Measurements from ENCODE around the gene ZNF346. TPM values are rescaled to one million over a fixed set of nuclear protein-coding genes. Genes with fewer than 3 reads are reported as not detected.
A peak's percentile ranks its signal among the peaks of the same experiment; 100 is the strongest.

The ZNF346 gene
- total RNA-seq, 1 experiment from 2014 or later, result 31.2 TPM

DNA sequence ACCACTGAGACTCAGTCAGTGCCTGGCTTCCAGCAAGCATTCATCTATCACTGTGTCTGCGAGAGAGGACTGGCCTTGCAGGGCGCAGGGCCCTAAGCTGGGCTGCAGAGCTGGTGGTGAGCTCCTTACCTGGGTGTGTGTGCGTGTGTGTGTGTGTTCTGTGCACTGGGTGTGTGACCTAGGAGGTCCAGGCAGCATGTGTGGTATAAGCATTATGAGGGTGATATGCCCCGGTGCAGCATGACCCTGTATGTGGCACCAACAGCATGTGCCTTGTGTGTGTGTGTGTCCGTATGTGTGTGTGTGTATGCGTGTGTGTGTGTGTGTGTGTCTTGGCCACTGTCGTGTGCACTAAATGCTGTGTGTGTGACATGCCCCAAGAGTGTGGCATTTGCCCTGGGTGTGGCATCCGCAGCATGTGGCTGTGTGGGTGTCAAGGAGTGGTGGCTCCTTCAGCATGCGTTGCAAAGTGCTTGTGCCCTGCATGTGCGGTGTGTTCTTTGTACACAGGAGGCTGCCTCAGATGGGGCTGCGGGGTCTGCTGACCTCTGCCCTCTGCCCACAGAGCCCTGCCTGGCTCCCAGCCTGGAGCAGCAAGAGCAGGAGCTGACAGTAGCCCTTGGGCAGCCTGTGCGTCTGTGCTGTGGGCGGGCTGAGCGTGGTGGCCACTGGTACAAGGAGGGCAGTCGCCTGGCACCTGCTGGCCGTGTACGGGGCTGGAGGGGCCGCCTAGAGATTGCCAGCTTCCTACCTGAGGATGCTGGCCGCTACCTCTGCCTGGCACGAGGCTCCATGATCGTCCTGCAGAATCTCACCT, 67.5 kb downstream of the ZNF346 start:
- H3K27ac Mint-ChIP-seq (ENCODE audit: unreplicated experiment), result peak overlapping the region; percentile 90

DNA sequence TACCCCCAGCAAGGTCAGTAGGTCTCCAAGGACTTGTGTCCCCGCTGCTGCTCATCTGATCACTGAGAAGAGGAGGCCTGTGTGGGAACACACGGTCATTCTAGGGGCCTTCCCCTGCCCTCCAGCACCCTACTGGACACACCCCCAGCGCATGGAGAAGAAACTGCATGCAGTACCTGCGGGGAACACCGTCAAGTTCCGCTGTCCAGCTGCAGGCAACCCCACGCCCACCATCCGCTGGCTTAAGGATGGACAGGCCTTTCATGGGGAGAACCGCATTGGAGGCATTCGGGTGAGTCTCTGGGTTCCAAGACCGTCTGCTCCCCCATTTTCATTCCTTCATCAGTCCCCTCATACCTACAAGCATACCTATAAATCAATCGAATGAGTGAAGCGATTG, 68.3 kb downstream of the ZNF346 start:
- Mint-ChIP-seq H3K4me1 (ENCODE audit: low read depth, unreplicated experiment) (peaks cover 53% of the 10 kb centered on the region), H3K27me3 (ENCODE audit: unreplicated experiment) (no peaks in the 10 kb centered on the region), H3K36me3 (ENCODE audit: insufficient read depth, unreplicated experiment) (peaks cover 74% of the 10 kb centered on the region), H3K27ac (ENCODE audit: unreplicated experiment) (no peak overlapping the region), H3K4me3 (ENCODE audit: low read depth, unreplicated experiment) (no peak overlapping the region), H3K9me3 (ENCODE audit: low read depth, unreplicated experiment) (no peaks in the 10 kb centered on the region)
- TF ChIP-seq, protein P1, sequence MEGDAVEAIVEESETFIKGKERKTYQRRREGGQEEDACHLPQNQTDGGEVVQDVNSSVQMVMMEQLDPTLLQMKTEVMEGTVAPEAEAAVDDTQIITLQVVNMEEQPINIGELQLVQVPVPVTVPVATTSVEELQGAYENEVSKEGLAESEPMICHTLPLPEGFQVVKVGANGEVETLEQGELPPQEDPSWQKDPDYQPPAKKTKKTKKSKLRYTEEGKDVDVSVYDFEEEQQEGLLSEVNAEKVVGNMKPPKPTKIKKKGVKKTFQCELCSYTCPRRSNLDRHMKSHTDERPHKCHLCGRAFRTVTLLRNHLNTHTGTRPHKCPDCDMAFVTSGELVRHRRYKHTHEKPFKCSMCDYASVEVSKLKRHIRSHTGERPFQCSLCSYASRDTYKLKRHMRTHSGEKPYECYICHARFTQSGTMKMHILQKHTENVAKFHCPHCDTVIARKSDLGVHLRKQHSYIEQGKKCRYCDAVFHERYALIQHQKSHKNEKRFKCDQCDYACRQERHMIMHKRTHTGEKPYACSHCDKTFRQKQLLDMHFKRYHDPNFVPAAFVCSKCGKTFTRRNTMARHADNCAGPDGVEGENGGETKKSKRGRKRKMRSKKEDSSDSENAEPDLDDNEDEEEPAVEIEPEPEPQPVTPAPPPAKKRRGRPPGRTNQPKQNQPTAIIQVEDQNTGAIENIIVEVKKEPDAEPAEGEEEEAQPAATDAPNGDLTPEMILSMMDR (IDR thresholded peaks at IDR 0.05; ENCODE audit: unreplicated experiment), result no peak
- CTCF ChIA-PET, result no interaction called here
- no TSS peak for BruUV-seq (replicated peaks)
- DNase-seq, result no peak
- intact Hi-C loops (cut with micrococcal nuclease; ENCODE audit: unreplicated experiment), result no loop called here

More for the DNA sequence above, 67.5 kb downstream of the ZNF346 start:
- no peak for DNase-seq
- BruUV-seq (replicated peaks), result no TSS peak
- intact Hi-C loops (cut with micrococcal nuclease; ENCODE audit: unreplicated experiment), result no loop called here
- TF ChIP-seq, protein P1 (IDR thresholded peaks at IDR 0.05; ENCODE audit: unreplicated experiment), result no peak
- Mint-ChIP-seq H3K4me3 (ENCODE audit: low read depth, unreplicated experiment) (peak overlapping the region; percentile 96), H3K27me3 (ENCODE audit: unreplicated experiment) (no peaks in the 10 kb centered on the region), H3K4me1 (ENCODE audit: low read depth, unreplicated experiment) (peaks cover 53% of the 10 kb centered on the region), H3K9me3 (ENCODE audit: low read depth, unreplicated experiment) (no peaks in the 10 kb centered on the region), H3K36me3 (ENCODE audit: insufficient read depth, unreplicated experiment) (peaks cover 73% of the 10 kb centered on the region)
- CTCF ChIA-PET, result interaction anchor here (0.8 to 1.6 kb wide), 3 partner anchors 18 to 297 kb away, joined by 3 to 5 read pairs (median 5); no protein-coding TSS in a partner anchor

DNA sequence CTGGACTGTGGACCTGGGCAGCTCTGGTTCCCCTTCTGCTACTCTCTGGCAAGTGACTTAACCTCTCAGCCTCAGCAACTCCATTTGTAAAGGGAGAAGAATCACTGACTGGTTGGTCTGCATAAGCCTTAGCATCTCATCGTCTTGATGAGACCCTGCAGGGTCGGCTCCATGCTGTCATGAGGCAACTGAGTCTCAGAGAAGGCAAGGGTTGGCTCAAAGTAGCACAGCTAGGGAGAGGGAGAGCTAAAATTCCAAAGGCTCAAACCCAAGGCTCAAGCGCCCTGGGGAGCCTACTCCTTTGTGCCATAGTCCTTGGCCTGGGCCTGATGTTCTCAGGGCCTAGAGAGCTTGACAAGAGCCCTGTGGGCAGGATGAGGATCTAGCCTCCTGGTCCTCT, 68.7 kb downstream of the ZNF346 start:
- CTCF ChIA-PET, result interaction anchor here (0.5 kb wide), 1 partner anchor 126 kb away, joined by 3 read pairs; no protein-coding TSS in a partner anchor
- Mint-ChIP-seq H3K4me3 (ENCODE audit: low read depth, unreplicated experiment) (no peak overlapping the region), H3K36me3 (ENCODE audit: insufficient read depth, unreplicated experiment) (peaks cover 74% of the 10 kb centered on the region), H3K27ac (ENCODE audit: unreplicated experiment) (no peak overlapping the region), H3K4me1 (ENCODE audit: low read depth, unreplicated experiment) (peaks cover 49% of the 10 kb centered on the region), H3K27me3 (ENCODE audit: unreplicated experiment) (no peaks in the 10 kb centered on the region), H3K9me3 (ENCODE audit: low read depth, unreplicated experiment) (no peaks in the 10 kb centered on the region)
- TF ChIP-seq, protein P1 (IDR thresholded peaks at IDR 0.05; ENCODE audit: unreplicated experiment), result no peak
- no peak for DNase-seq
- BruUV-seq (replicated peaks), result no TSS peak
- intact Hi-C loops (cut with micrococcal nuclease; ENCODE audit: unreplicated experiment), result no loop called here

DNA sequence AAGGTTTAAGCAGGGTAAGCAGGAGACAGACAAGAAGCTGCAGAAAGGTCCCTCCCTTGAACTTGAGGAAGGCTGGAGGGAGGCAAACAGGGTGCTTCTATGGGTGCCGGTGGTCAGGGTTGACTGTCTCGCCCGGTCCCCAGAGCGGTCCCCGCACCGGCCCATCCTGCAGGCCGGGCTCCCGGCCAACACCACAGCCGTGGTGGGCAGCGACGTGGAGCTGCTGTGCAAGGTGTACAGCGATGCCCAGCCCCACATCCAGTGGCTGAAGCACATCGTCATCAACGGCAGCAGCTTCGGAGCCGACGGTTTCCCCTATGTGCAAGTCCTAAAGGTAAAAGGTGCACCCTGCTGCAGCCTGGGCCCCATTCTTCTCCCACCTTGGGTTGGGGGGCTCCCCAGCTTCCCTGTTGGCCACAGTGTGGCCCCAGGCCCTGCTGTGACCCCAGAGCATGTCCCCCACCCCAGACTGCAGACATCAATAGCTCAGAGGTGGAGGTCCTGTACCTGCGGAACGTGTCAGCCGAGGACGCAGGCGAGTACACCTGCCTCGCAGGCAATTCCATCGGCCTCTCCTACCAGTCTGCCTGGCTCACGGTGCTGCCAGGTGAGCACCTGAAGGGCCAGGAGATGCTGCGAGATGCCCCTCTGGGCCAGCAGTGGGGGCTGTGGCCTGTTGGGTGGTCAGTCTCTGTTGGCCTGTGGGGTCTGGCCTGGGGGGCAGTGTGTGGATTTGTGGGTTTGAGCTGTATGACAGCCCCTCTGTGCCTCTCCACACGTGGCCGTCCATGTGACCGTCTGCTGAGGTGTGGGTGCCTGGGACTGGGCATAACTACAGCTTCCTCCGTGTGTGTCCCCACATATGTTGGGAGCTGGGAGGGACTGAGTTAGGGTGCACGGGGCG, 69.9 kb downstream of the ZNF346 start:
- no peaks in the 10 kb centered on the region for H3K27me3 Mint-ChIP-seq (ENCODE audit: unreplicated experiment)
- no peaks in the 10 kb centered on the region for H3K9me3 Mint-ChIP-seq (ENCODE audit: low read depth, unreplicated experiment)
- CTCF ChIA-PET, result interaction anchor here (0.6 kb wide), 1 partner anchor 15 kb away, joined by 4 read pairs; no protein-coding TSS in a partner anchor

More for the DNA sequence above, 69.9 kb downstream of the ZNF346 start:
- Mint-ChIP-seq H3K4me3 (ENCODE audit: low read depth, unreplicated experiment) (no peak overlapping the region), H3K4me1 (ENCODE audit: low read depth, unreplicated experiment) (peaks cover 42% of the 10 kb centered on the region), H3K27ac (ENCODE audit: unreplicated experiment) (no peak overlapping the region), H3K36me3 (ENCODE audit: insufficient read depth, unreplicated experiment) (peaks cover 69% of the 10 kb centered on the region)
- intact Hi-C loops (cut with micrococcal nuclease; ENCODE audit: unreplicated experiment), result no loop called here
- DNase-seq, result no peak
- TF ChIP-seq, protein P1 (IDR thresholded peaks at IDR 0.05; ENCODE audit: unreplicated experiment), result no peak
- no TSS peak for BruUV-seq (replicated peaks)

Measured in Calu3 (cell line).